Measurements from ENCODE around the gene NPC2. TPM values are rescaled to one million over a fixed set of nuclear protein-coding genes. Genes with fewer than 3 reads are reported as not detected.
"Not testable (repeated sequence)": the region's sequence is repeated elsewhere in the genome, so short reads cannot be mapped to it uniquely, and the experiment has no call there.

Gene NPC2
- total RNA-seq: 12.3 and 15.5 TPM in 2 replicates

- peaks cover 7% of the 10 kb centered on the region for H3K36me3 Mint-ChIP-seq (ENCODE audit: low read depth)
- H3K27me3 Mint-ChIP-seq: peaks cover 3% of the 10 kb centered on the region
- H3K4me3 Mint-ChIP-seq: no peak within 1 kb of the TSS
- DNase-seq: no peak
- intact Hi-C loops (cut with micrococcal nuclease): loop anchor here (1.0 to 5.0 kb wide), 3 partner anchors 119 to 190 kb away; partner anchors contain the start of genes ABCD4 and LTBP2
- H3K9me3 Mint-ChIP-seq: no peaks in the 10 kb centered on the region
- H3K27ac Mint-ChIP-seq: peak within 1 kb of the TSS; percentile 93
- H3K4me1 Mint-ChIP-seq: peaks cover 24% of the 10 kb centered on the region
Measured at GRCh38 chr14:74492776-74493342, at the start of gene NPC2. TSS of gene NPC2 (minus strand) at chr14:74493305. CDS start at chr14:74493274, 31 bp downstream.

DNA sequence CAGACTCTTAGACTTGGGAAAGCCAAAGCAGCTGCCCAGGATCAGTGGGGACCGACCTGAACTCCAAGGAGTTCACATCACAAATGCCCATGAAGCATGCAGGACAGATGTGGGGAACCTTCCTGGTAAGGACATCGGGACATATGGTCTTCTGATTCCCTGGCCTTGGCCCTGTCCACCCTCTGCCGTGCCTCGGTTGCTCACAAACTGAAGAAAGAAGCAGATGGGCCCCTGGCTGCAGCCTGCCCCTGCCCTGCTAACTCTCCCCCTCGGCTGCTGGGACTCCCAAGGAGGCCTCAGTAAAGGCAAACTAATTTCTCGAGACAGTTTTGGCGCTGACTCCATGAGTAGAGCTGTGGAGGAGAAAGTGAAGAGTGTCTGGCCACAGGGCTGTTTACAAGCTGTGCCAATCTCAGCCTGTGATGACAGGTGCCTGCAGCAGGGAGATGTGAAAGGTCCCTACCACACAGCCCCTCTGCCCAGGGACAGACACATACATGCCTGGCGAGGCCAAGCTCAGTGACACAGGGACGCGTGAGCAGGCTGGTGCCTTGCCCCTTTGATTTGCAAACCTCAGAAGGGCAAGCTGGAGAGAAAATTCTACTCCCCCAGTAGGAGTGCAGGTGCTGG, 49.1 kb upstream of the NPC2 start:
- DNase-seq: no peak
- intact Hi-C loops (cut with micrococcal nuclease): no loop called here
- Mint-ChIP-seq H3K4me1 (no peaks in the 10 kb centered on the region), H3K4me3 (no peak overlapping the region), H3K9me3 (no peaks in the 10 kb centered on the region), H3K27me3 (peaks cover 7% of the 10 kb centered on the region), H3K27ac (no peak overlapping the region), H3K36me3 (ENCODE audit: low read depth) (no peaks in the 10 kb centered on the region)

DNA sequence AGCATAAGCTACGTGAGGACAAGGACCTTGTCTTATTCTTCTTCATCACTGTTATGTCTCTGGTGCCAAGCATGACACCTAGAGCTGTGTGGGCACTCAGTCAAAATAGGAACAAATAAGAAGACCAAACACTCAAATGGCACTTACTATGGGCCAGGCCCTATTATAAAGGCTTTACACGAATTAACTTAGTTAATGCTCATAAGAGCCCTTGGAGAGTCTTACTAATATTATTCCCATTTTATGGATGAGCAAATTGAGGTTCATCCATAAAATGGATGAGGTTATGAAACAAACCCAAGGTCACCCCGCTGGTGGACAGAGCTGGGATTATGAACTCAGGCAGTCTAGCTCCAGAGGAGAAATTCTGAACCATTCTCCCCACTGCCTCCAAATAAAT, 48.1 kb upstream of the NPC2 start:
- Mint-ChIP-seq H3K27me3 (peaks cover 7% of the 10 kb centered on the region), H3K4me3 (no peak overlapping the region), H3K9me3 (no peaks in the 10 kb centered on the region), H3K4me1 (no peaks in the 10 kb centered on the region), H3K27ac (no peak overlapping the region), H3K36me3 (ENCODE audit: low read depth) (no peaks in the 10 kb centered on the region)
- intact Hi-C loops (cut with micrococcal nuclease): no loop called here
- no peak for DNase-seq

- intact Hi-C loops (cut with micrococcal nuclease): no loop called here
- no peak overlapping the region for H3K27ac Mint-ChIP-seq
Measured at GRCh38 chr14:74539503-74539902, 46.4 kb upstream of the NPC2 start.

GRCh38 chr14:74538411-74539391, 45.6 kb upstream of the NPC2 start:
- intact Hi-C loops (cut with micrococcal nuclease): no loop called here
- H3K27ac Mint-ChIP-seq: no peak overlapping the region
- H3K27me3 Mint-ChIP-seq: peaks cover 3% of the 10 kb centered on the region
- no peaks in the 10 kb centered on the region for H3K4me1 Mint-ChIP-seq
- no peak overlapping the region for H3K4me3 Mint-ChIP-seq
- DNase-seq: no peak
- no peaks in the 10 kb centered on the region for H3K9me3 Mint-ChIP-seq
- H3K36me3 Mint-ChIP-seq (ENCODE audit: low read depth): no peaks in the 10 kb centered on the region

More at GRCh38 chr14:74539503-74539902, 46.4 kb upstream of the NPC2 start:
- Mint-ChIP-seq H3K36me3 (ENCODE audit: low read depth) (no peaks in the 10 kb centered on the region), H3K27me3 (peaks cover 3% of the 10 kb centered on the region), H3K9me3 (no peaks in the 10 kb centered on the region), H3K4me1 (no peaks in the 10 kb centered on the region), H3K4me3 (no peak overlapping the region)
- DNase-seq: no peak

DNA sequence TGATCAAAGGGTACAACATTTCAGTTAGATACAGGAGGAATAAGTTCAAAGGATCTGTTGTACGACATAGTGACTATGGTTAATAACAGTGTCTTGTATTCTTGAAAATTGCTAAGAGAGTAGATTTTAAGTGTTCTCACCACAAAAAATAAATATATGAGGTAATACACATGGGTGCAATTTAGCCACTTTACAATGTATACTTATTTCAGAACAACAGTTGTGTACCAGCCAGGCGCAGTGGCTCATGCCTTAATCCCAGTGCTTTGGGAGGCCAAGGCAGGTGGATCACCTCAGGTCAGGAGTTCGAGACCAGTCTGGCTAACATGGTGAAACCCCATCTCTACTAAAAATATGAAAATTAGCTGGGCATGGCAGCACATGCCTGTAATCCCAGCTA, 43.2 kb upstream of the NPC2 start:
- H3K4me1 Mint-ChIP-seq; DNase-seq; intact Hi-C loops (cut with micrococcal nuclease); H3K4me3 Mint-ChIP-seq; H3K9me3 Mint-ChIP-seq; H3K27me3 Mint-ChIP-seq; H3K27ac Mint-ChIP-seq; H3K36me3 Mint-ChIP-seq (ENCODE audit: low read depth): not testable (repeated sequence)

GRCh38 chr14:74535756-74536325, 42.7 kb upstream of the NPC2 start:
- Mint-ChIP-seq H3K36me3 (ENCODE audit: low read depth) (no peaks in the 10 kb centered on the region), H3K4me3 (no peak overlapping the region), H3K27me3 (peaks cover 3% of the 10 kb centered on the region), H3K9me3 (no peaks in the 10 kb centered on the region), H3K27ac (no peak overlapping the region), H3K4me1 (peaks cover 6% of the 10 kb centered on the region)
- DNase-seq: no peak
- intact Hi-C loops (cut with micrococcal nuclease): no loop called here

DNA sequence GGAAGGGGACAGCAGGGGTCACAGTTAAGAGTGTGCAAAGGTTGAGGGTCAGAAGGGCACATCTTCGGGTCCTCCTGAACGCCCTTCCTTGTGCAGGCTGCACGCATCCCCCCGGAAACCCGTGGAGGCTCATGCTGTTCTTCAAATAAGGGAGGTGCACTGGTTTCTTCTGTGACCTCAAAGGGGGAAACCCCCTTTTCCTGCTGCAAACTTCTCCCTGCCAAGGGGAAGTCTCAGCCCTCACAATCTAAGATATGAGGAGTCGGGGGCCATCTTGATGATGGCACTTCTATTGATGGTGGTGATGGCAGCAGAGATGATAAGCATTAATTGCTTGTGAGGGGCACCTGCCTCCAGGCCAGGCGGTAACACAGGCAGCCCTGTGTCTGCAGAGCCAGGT, 40.5 kb upstream of the NPC2 start:
- Mint-ChIP-seq H3K27me3 (peaks cover 3% of the 10 kb centered on the region), H3K36me3 (ENCODE audit: low read depth) (no peaks in the 10 kb centered on the region), H3K27ac (no peak overlapping the region), H3K4me1 (peaks cover 6% of the 10 kb centered on the region), H3K9me3 (no peaks in the 10 kb centered on the region), H3K4me3 (no peak overlapping the region)
- intact Hi-C loops (cut with micrococcal nuclease): no loop called here
- no peak for DNase-seq

GRCh38 chr14:74532246-74532645, 39.1 kb upstream of the NPC2 start:
- Mint-ChIP-seq H3K27me3 (peaks cover 3% of the 10 kb centered on the region), H3K27ac (no peak overlapping the region), H3K4me1 (peaks cover 6% of the 10 kb centered on the region), H3K36me3 (ENCODE audit: low read depth) (no peaks in the 10 kb centered on the region), H3K9me3 (no peaks in the 10 kb centered on the region), H3K4me3 (no peak overlapping the region)
- intact Hi-C loops (cut with micrococcal nuclease): no loop called here
- DNase-seq: no peak

- H3K4me3 Mint-ChIP-seq: no peak overlapping the region
- no peaks in the 10 kb centered on the region for H3K9me3 Mint-ChIP-seq
- peaks cover 4% of the 10 kb centered on the region for H3K27me3 Mint-ChIP-seq
- no peak overlapping the region for H3K27ac Mint-ChIP-seq
- intact Hi-C loops (cut with micrococcal nuclease): no loop called here
- H3K4me1 Mint-ChIP-seq: peaks cover 6% of the 10 kb centered on the region
- no peaks in the 10 kb centered on the region for H3K36me3 Mint-ChIP-seq (ENCODE audit: low read depth)
- DNase-seq: no peak
Measured at GRCh38 chr14:74531467-74531866, 38.4 kb upstream of the NPC2 start.

- H3K27ac Mint-ChIP-seq: no peak overlapping the region
- peaks cover 6% of the 10 kb centered on the region for H3K4me1 Mint-ChIP-seq
- no peaks in the 10 kb centered on the region for H3K36me3 Mint-ChIP-seq (ENCODE audit: low read depth)
- intact Hi-C loops (cut with micrococcal nuclease): no loop called here
- no peak overlapping the region for H3K4me3 Mint-ChIP-seq
- no peaks in the 10 kb centered on the region for H3K9me3 Mint-ChIP-seq
- no peak for DNase-seq
- H3K27me3 Mint-ChIP-seq: peaks cover 8% of the 10 kb centered on the region
Measured at GRCh38 chr14:74531006-74531405, 37.9 kb upstream of the NPC2 start.

DNA sequence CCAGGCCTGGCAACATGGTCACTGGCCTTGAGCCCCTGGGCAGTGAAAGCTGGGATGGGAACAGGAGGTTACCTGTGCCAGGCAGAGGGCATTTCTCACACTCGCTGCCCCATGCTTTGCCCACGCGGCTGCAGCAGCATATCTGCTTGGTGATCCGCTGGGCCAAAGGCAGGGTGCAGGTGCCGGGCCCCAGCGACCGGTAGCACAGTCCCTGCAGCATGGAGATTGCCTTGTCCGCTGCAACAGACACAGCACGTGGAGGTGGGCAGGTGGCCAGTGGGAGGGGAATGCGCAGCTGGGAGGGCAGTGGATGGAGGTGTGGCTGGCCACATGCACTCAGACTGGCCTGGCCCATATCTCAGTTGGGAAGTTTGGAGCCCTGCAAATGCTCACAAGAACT, 35.8 kb upstream of the NPC2 start:
- H3K4me1 Mint-ChIP-seq: peaks cover 6% of the 10 kb centered on the region
- no peaks in the 10 kb centered on the region for H3K9me3 Mint-ChIP-seq
- H3K4me3 Mint-ChIP-seq: no peak overlapping the region
- H3K27ac Mint-ChIP-seq: no peak overlapping the region
- intact Hi-C loops (cut with micrococcal nuclease): no loop called here
- H3K36me3 Mint-ChIP-seq (ENCODE audit: low read depth): no peaks in the 10 kb centered on the region
- DNase-seq: no peak
- H3K27me3 Mint-ChIP-seq: peaks cover 13% of the 10 kb centered on the region

DNA sequence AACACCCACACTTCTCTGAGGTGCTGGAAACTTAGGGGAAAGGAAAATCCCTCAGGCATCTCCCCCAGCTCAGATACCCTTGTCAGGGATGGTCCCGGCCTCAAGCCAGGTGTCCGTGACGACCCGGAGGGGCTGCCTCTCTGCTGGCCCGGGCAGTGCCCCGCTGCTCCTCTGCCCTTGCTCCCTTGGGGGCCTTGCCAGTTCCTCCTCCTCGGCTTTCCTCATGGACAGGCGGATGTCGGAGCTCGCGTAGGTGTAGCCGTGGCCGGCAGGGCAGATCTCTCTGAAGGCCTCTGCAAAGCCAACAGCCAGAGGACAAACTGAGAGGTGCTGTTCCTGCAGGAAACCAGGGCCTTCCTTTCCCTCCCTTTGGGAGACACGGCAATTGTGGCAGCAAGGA, 35.3 kb upstream of the NPC2 start:
- Mint-ChIP-seq H3K9me3 (no peaks in the 10 kb centered on the region), H3K36me3 (ENCODE audit: low read depth) (no peaks in the 10 kb centered on the region), H3K4me3 (no peak overlapping the region), H3K27me3 (peaks cover 13% of the 10 kb centered on the region), H3K27ac (no peak overlapping the region), H3K4me1 (peaks cover 4% of the 10 kb centered on the region)
- intact Hi-C loops (cut with micrococcal nuclease): no loop called here
- DNase-seq: no peak
